HepG2 (cell line): ENCODE results near the gene SYCE3. TPM values are rescaled to one million over a fixed set of nuclear protein-coding genes. Genes with fewer than 3 reads are reported as not detected.

Experiments
- CCAR2 ChIP-seq: fragments of 200-400 bp; formaldehyde crosslinking; optimal IDR thresholded peaks from 2 replicates; pipeline ENCODE3; 2018; ENCODE audit warnings: low read depth, mild to moderate bottlenecking, low read length, moderate library complexity
- FOXK1 ChIP-seq: sonication (generic); formaldehyde crosslinking; IDR thresholded peaks from 2 replicates; pipeline ENCODE4 v1.4.0; 2020; ENCODE audit warnings: low read depth, missing genetic modification reagents, borderline replicate concordance
- HCFC1 ChIP-seq: fragments of 150-350 bp; IDR thresholded peaks from 2 replicates; pipeline ENCODE4 v1.6.1; 2014; ENCODE audit warnings: low read depth, low read length
- HNRNPH1 ChIP-seq: fragments of 200-400 bp; formaldehyde crosslinking; optimal IDR thresholded peaks from 2 replicates; pipeline ENCODE3; 2017; ENCODE audit warnings: mild to moderate bottlenecking, low read depth, low read length
- IRF9 ChIP-seq: sonication (generic); formaldehyde crosslinking; IDR thresholded peaks from 2 replicates; pipeline ENCODE4 v1.8.0; 2022; ENCODE audit warnings: missing genetic modification reagents, mild to moderate bottlenecking, borderline replicate concordance
- JDP2 ChIP-seq: sonication (generic); formaldehyde crosslinking; IDR thresholded peaks from 2 replicates; pipeline ENCODE4 v1.8.1; 2022; ENCODE audit warnings: missing genetic modification reagents, borderline replicate concordance
- KLF16 ChIP-seq, 2 experiments: sonication (generic) in 1 of 2; formaldehyde crosslinking in 1 of 2; IDR thresholded peaks; 2 replicates each; pipeline versions ENCODE4 v1.6.1 to v1.8.0; 2016 to 2023; ENCODE audit warnings: missing genetic modification reagents in 2 of 2, missing compliant biosample characterization in 1 of 2
- KLF9 ChIP-seq: IDR thresholded peaks from 2 replicates; pipeline ENCODE4 v1.6.1; 2016; ENCODE audit warnings: low read depth
- MLLT10 ChIP-seq: sonication (generic); formaldehyde crosslinking; IDR thresholded peaks from 2 replicates; pipeline ENCODE4 v1.4.0; 2020; ENCODE audit warnings: missing genetic modification reagents
- MLXIP ChIP-seq: sonication (generic); formaldehyde crosslinking; IDR thresholded peaks from 2 replicates; pipeline ENCODE4 v1.9.0; 2021; ENCODE audit warnings: missing genetic modification reagents, borderline replicate concordance
- MTF2 ChIP-seq: sonication (generic); formaldehyde crosslinking; IDR thresholded peaks from 2 replicates; pipeline ENCODE4 v1.5.0; 2020; ENCODE audit warnings: missing genetic modification reagents, borderline replicate concordance
- MYPOP ChIP-seq: sonication (generic); formaldehyde crosslinking; IDR thresholded peaks from 2 replicates; pipeline ENCODE4 v1.8.1; 2023; ENCODE audit warnings: mild to moderate bottlenecking, moderate library complexity, missing genetic modification reagents
- TFDP2 ChIP-seq: sonication (generic); formaldehyde crosslinking; IDR thresholded peaks from 2 replicates; pipeline ENCODE4 v1.4.0; 2020; ENCODE audit warnings: missing genetic modification reagents
- TRIM24 ChIP-seq: sonication (generic); formaldehyde crosslinking; IDR thresholded peaks from 2 replicates; pipeline ENCODE4 v1.8.0; 2022; ENCODE audit warnings: mild to moderate bottlenecking, missing genetic modification reagents
- ZMYM2 ChIP-seq: sonication (generic); formaldehyde crosslinking; IDR thresholded peaks from 2 replicates; pipeline ENCODE4 v1.8.0; 2022; ENCODE audit warnings: mild to moderate bottlenecking, missing genetic modification reagents
- ZNF121 ChIP-seq: sonication (generic); formaldehyde crosslinking; IDR thresholded peaks from 2 replicates; pipeline ENCODE4 v1.5.0; 2020; ENCODE audit warnings: mild to moderate bottlenecking, missing genetic modification reagents
- ZNF367 ChIP-seq: sonication (generic); formaldehyde crosslinking; IDR thresholded peaks from 2 replicates; pipeline ENCODE4 v1.4.0; 2020; ENCODE audit warnings: missing genetic modification reagents, borderline replicate concordance
- ZNF580 ChIP-seq: IDR thresholded peaks from 2 replicates; pipeline ENCODE4 v1.6.1; 2016; ENCODE audit warnings: low read depth, borderline replicate concordance
- ZNF776 ChIP-seq: sonication (generic); formaldehyde crosslinking; IDR thresholded peaks from 2 replicates; pipeline ENCODE4 v1.4.0; 2020; ENCODE audit warnings: mild to moderate bottlenecking, missing genetic modification reagents
- ZZZ3 ChIP-seq: sonication (generic); formaldehyde crosslinking; IDR thresholded peaks from 2 replicates; pipeline ENCODE4 v1.4.0; 2020; ENCODE audit warnings: missing genetic modification reagents, mild to moderate bottlenecking, borderline replicate concordance
- polyA plus RNA-seq, 8 experiments: library from polyadenylated mRNA; depleted of rRNA in 3 of 8; stranded (reverse) in 7 of 8; unstranded in 1 of 8; fragments of >200 nt; fragmentation: Illumina TruSeq in 4 of 8; extraction: Trizol in 4 of 8; gene quantifications; 2 replicates each; pipeline versions ENCODE4 v1.2.1 to v1.2.3, GENCODE V29; 2011 to 2016; ENCODE audit warnings: low read depth in 4 of 8, missing spikeins in 1 of 8, mixed read lengths in 1 of 8; ENCODE audit not compliant: insufficient read depth in 1 of 8
- total RNA-seq, 5 experiments: library from RNA; depleted of rRNA; stranded (reverse); fragments of >200 nt; fragmentation: Illumina TruSeq; extraction: Trizol; gene quantifications; 2 replicates each; pipeline ENCODE4 v1.2.3, GENCODE V29; 2016; ENCODE audit warnings: low read depth in 1 of 5

The SYCE3 gene
- total and polyA plus RNA-seq, 2 of the 13 experiments (the other 11 are each of a cell fraction or from before 2014, with no cell fraction given), result not detected

GRCh38 chr22:50507421-50507990 is 55.2 kb downstream of the SYCE3 start, which contains the start of gene LMF2 (continued):
- TF ChIP-seq TFDP2 (CRISPR knock-in tag) (0 out of 2 replicates have a peak, but pooled peaks have one; percentile 43), MYPOP (no peak), MLLT10 (CRISPR knock-in tag) (no peak), ZNF121 (no peak), IRF9 (CRISPR knock-in tag) (no peak), MLXIP (CRISPR knock-in tag) (no peak), MTF2 (CRISPR knock-in tag) (no peak), ZNF367 (CRISPR knock-in tag) (no peak), ZNF776 (CRISPR knock-in tag) (no peak), FOXK1 (no peak), CCAR2 (no peak), ZNF580 (CRISPR knock-in tag) (no peak), KLF16 (CRISPR knock-in tag; IDR thresholded peaks at IDR 0.05) (0 out of 4 replicates have a peak, but pooled peaks of 1 of the 2 experiments have one; percentile 19), HCFC1 (no peak), ZZZ3 (CRISPR knock-in tag) (0 out of 2 replicates have a peak, but pooled peaks have one; percentile 24), HNRNPH1 (no peak), KLF9 (CRISPR knock-in tag) (no peak), JDP2 (no peak), ZMYM2 (CRISPR knock-in tag) (no peak), TRIM24 (no peak)
